Islet of Langerhans (tissue), 1 donor: ENCODE measurements around the gene HFM1.
"Not testable (repeated sequence)": the region's sequence is repeated elsewhere in the genome, so short reads cannot be mapped to it uniquely, and the experiment has no call there.

Experiments used
- FAIRE-seq: peaks from one replicate; lab custom pipeline; 2011; peaks lifted over from hg19 to GRCh38; lab: Jason Lieb, UNC

The HFM1 gene

GRCh38 chr1:91374086-91374485 is 30.6 kb downstream of the HFM1 start:
- no peak for FAIRE-seq

GRCh38 chr1:91372230-91372629 is 32.4 kb downstream of the HFM1 start:
- FAIRE-seq: not testable (repeated sequence)

GRCh38 chr1:91349524-91349923 is 55.1 kb downstream of the HFM1 start:
- no peak for FAIRE-seq

GRCh38 chr1:91346824-91347223 is 57.8 kb downstream of the HFM1 start:
- FAIRE-seq: no peak

GRCh38 chr1:91345395-91346005 is 59.1 kb downstream of the HFM1 start:
- FAIRE-seq: no peak

- FAIRE-seq: no peak
These were observed 66.1 kb downstream of the HFM1 start for GRCh38 chr1:91338501-91338900.

GRCh38 chr1:91335603-91336002 is 69.0 kb downstream of the HFM1 start:
- FAIRE-seq: no peak

GRCh38 chr1:91334856-91335255 is 69.8 kb downstream of the HFM1 start:
- no peak for FAIRE-seq

- no peak for FAIRE-seq
These were observed 79.2 kb downstream of the HFM1 start for GRCh38 chr1:91325456-91325855.

GRCh38 chr1:91314643-91315042 is 90.0 kb downstream of the HFM1 start:
- no peak for FAIRE-seq

GRCh38 chr1:91311672-91312071 is 93.0 kb downstream of the HFM1 start:
- FAIRE-seq: no peak

- no peak for FAIRE-seq
These were observed 96.1 kb downstream of the HFM1 start for GRCh38 chr1:91308544-91308943.

- FAIRE-seq: no peak
These were observed 96.7 kb downstream of the HFM1 start for GRCh38 chr1:91307784-91308409.

- FAIRE-seq: no peak
These were observed 101.5 kb downstream of the HFM1 start for GRCh38 chr1:91303165-91303564.

- FAIRE-seq: not testable (repeated sequence)
These were observed 115.6 kb downstream of the HFM1 start for GRCh38 chr1:91288843-91289553.

GRCh38 chr1:91286962-91287317 is 117.7 kb downstream of the HFM1 start:
- not testable (repeated sequence) for FAIRE-seq

GRCh38 chr1:91286259-91286961 is 118.2 kb downstream of the HFM1 start:
- FAIRE-seq: not testable (repeated sequence)

GRCh38 chr1:91283421-91283726 is 121.3 kb downstream of the HFM1 start:
- no peak for FAIRE-seq

GRCh38 chr1:91282695-91283420 is 121.8 kb downstream of the HFM1 start:
- FAIRE-seq: peak; percentile 96

GRCh38 chr1:91281782-91282181 is 122.9 kb downstream of the HFM1 start:
- no peak for FAIRE-seq

- FAIRE-seq: no peak
These were observed 125.9 kb downstream of the HFM1 start for GRCh38 chr1:91278754-91279153.

GRCh38 chr1:91273875-91274274 is 130.8 kb downstream of the HFM1 start:
- no peak for FAIRE-seq

GRCh38 chr1:91261655-91262054 is 143.0 kb downstream of the HFM1 start:
- FAIRE-seq: no peak
